K562 (cell line): ENCODE measurements around the gene NAT10. TPM values are rescaled to one million over a fixed set of nuclear protein-coding genes. Genes with fewer than 3 reads are reported as not detected.

ENCODE experiments used
- CCNT2 ChIP-seq: IDR thresholded peaks from 2 replicates; pipeline ENCODE4 v1.6.1; 2011; ENCODE audit warnings: borderline replicate concordance, low read depth, mild to moderate bottlenecking, moderate library complexity, mixed read lengths, low read length; ENCODE audit not compliant: insufficient read length; ENCODE audit errors: extremely low read depth
- CHD2 ChIP-seq: IDR thresholded peaks from 2 replicates; pipeline ENCODE4 v1.6.1; 2011; ENCODE audit warnings: low read depth, low read length
- FOS ChIP-seq: IDR thresholded peaks from 3 replicates; pipeline ENCODE4 v1.6.1; 2011; ENCODE audit not compliant: insufficient read length; ENCODE audit errors: extremely low read depth
- GTF2A2 ChIP-seq: IDR thresholded peaks from 2 replicates; pipeline ENCODE4 v1.6.1; 2016; ENCODE audit warnings: mild to moderate bottlenecking, missing genetic modification characterization, missing compliant biosample characterization
- GTF2E2 ChIP-seq: fragments of 200-800 bp; sonication (Bioruptor generic); IDR thresholded peaks from 2 replicates; pipeline ENCODE4 v1.6.1; 2016; ENCODE audit warnings: missing genetic modification characterization, missing compliant biosample characterization
- HNRNPL ChIP-seq: fragments of 200-400 bp; formaldehyde crosslinking; IDR thresholded peaks from 2 replicates; pipeline ENCODE4 v1.6.1; 2017; ENCODE audit warnings: low read depth, mild to moderate bottlenecking, low read length
- IFI16 ChIP-seq: fragments of 250-450 bp; sonication (Bioruptor Pico); IDR thresholded peaks from 2 replicates; pipeline ENCODE4 v2.1.2; 2022; ENCODE audit warnings: mild to moderate bottlenecking, inconsistent platforms
- MIER1 ChIP-seq: fragments of 450-650 bp; IDR thresholded peaks from 2 replicates; pipeline ENCODE4 v1.6.1; 2016; ENCODE audit warnings: antibody characterized with exemption, mild to moderate bottlenecking, low read depth
- NBN ChIP-seq: fragments of 450-650 bp; IDR thresholded peaks from 2 replicates; pipeline ENCODE4 v1.6.1; 2016; ENCODE audit warnings: low read depth, mild to moderate bottlenecking
- SRSF1 ChIP-seq: fragments of 200-400 bp; formaldehyde crosslinking; IDR thresholded peaks from 2 replicates; pipeline ENCODE4 v1.6.1; 2017; ENCODE audit warnings: mild to moderate bottlenecking, low read depth, low read length, moderate library complexity
- TAF1 ChIP-seq: IDR thresholded peaks from 2 replicates; pipeline ENCODE4 v1.6.1; 2011; ENCODE audit warnings: mild to moderate bottlenecking, low read length, moderate library complexity; ENCODE audit not compliant: insufficient read depth, control insufficient read depth, severe bottlenecking; ENCODE audit errors: extremely low read depth
- ZNF239 ChIP-seq: fragments of 250-450 bp; sonication (Bioruptor Pico); IDR thresholded peaks from 2 replicates; pipeline ENCODE4 v1.4.0; 2020; ENCODE audit warnings: mild to moderate bottlenecking
- ZNF253 ChIP-seq: fragments of 250-450 bp; sonication (Bioruptor Pico); conservative IDR thresholded peaks from 2 replicates; pipeline ENCODE4 v1.6.1; 2021; ENCODE audit warnings: mild to moderate bottlenecking
- ZNF347 ChIP-seq: fragments of 450-650 bp; formaldehyde crosslinking; IDR thresholded peaks from 2 replicates; pipeline ENCODE4 v1.4.0; 2020; ENCODE audit warnings: low read depth, mild to moderate bottlenecking, moderate library complexity
- ZNF785 ChIP-seq: fragments of 250-450 bp; sonication (Bioruptor Pico); IDR thresholded peaks from 2 replicates; pipeline ENCODE4 v1.4.0; 2020; ENCODE audit warnings: mild to moderate bottlenecking
- ZNF830 ChIP-seq: fragments of 250-450 bp; sonication (Bioruptor Pico); IDR thresholded peaks from 2 replicates; pipeline ENCODE4 v1.5.0; 2021; ENCODE audit warnings: mild to moderate bottlenecking
- polyA plus RNA-seq, 8 experiments: library from polyadenylated mRNA; depleted of rRNA in 4 of 8; stranded (reverse) in 5 of 8; unstranded in 3 of 8; fragments of >200 nt; fragmentation: Nextera tagmentation in 2 of 8; fragmentation: Illumina TruSeq in 1 of 8; extraction: Ambion mirVana in 2 of 8; extraction: Trizol in 1 of 8; gene quantifications; 2 replicates each; pipeline versions ENCODE4 v1.2.1 to v1.2.3, GENCODE V29; 2011 to 2014; ENCODE audit warnings: inconsistent platforms in 1 of 8, missing spikeins in 1 of 8
- total RNA-seq, 7 experiments: library from RNA; depleted of rRNA in 6 of 7; stranded (reverse); fragments of >200 nt in 6 of 7; fragmentation: Illumina TruSeq in 2 of 7; extraction: Trizol in 2 of 7; gene quantifications; 2 replicates each; pipeline versions ENCODE4 v1.2.1 to v1.2.3, GENCODE V29; 2011 to 2021; ENCODE audit warnings: low replicate concordance in 1 of 7
- TF ChIP-seq, protein P1 (sequence below): fragments of 450-650 bp; conservative IDR thresholded peaks from 2 replicates; pipeline ENCODE4 v1.6.1; 2016; ENCODE audit warnings: missing genetic modification characterization, low read depth, mild to moderate bottlenecking, control low read depth, missing compliant biosample characterization
- TF ChIP-seq, protein P2 (sequence below): fragments of 250-450 bp; sonication (Bioruptor Pico); IDR thresholded peaks from 2 replicates; pipeline ENCODE4 v1.8.0; 2022; ENCODE audit warnings: moderate library complexity, mild to moderate bottlenecking, inconsistent platforms
- TF ChIP-seq, protein P3 (sequence below): IDR thresholded peaks from 3 replicates; pipeline ENCODE4 v1.6.1; 2011; ENCODE audit warnings: borderline replicate concordance, mild to moderate bottlenecking, moderate library complexity; ENCODE audit not compliant: insufficient read length; ENCODE audit errors: extremely low read depth
- TF ChIP-seq, protein P4 (sequence below): fragments of 200-800 bp; sonication (Bioruptor generic); IDR thresholded peaks from 2 replicates; pipeline ENCODE4 v1.6.1; 2017; ENCODE audit warnings: missing genetic modification characterization, missing compliant biosample characterization

NAT10 gene
- total and polyA plus RNA-seq, 9 of the 15 experiments (the other 6 are each of a cell fraction or from before 2014, with no cell fraction given), result 55.4 to 125 (median 86.3) TPM

DNA sequence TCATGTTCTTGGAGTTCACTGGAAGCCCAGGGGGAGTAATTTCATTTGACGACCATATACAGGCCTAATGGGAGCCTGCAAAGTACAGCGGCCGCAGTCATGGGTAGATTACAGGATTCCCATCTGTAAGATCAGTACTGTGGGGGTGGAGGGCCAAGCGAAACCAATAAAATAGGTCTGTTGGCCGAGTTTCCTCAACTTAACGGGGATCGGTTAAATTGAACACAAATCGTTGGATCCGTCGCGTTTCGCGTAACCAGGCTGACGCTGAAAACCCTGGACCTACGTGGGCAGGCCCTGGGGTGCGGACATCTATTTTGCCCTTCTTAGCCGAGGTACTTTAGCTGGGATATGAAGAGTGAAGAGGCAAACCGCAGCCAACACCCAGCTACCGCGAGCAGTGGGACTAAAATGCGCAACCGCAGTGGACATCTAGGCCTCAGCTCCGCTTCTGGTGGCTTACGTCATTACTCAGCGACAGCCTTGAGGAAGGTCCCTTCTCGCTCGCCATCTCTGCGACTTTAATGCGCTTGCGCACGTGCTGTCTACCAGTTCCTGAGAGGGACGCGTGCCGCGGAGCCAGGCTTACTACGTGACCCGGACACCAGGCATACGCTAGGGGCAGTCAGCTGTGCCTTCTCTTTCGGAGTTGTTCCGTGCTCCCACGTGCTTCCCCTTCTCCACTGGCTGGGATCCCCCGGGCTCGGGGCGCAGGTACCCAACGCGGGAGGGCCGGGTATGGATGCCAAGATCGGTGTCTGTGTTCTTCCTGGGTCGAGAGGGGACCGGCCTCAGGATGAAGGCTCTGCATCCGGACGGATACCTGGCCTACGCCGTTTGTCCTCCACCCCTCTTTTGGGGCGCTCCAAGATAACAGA is at the start of gene NAT10 (continued):
- no peak for TF ChIP-seq ZNF347
- TF ChIP-seq HNRNPL, result no peak
- no peak for TF ChIP-seq ZNF785 (CRISPR knock-in tag)
- TF ChIP-seq, protein P1, sequence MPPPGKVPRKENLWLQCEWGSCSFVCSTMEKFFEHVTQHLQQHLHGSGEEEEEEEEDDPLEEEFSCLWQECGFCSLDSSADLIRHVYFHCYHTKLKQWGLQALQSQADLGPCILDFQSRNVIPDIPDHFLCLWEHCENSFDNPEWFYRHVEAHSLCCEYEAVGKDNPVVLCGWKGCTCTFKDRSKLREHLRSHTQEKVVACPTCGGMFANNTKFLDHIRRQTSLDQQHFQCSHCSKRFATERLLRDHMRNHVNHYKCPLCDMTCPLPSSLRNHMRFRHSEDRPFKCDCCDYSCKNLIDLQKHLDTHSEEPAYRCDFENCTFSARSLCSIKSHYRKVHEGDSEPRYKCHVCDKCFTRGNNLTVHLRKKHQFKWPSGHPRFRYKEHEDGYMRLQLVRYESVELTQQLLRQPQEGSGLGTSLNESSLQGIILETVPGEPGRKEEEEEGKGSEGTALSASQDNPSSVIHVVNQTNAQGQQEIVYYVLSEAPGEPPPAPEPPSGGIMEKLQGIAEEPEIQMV (tag), result peak; percentile 43; the same call in 1 of the 2 replicates
- no peak for TF ChIP-seq IFI16 (CRISPR knock-in tag)
- peak; percentile 85 for TF ChIP-seq CCNT2
- peak; percentile 88 for TF ChIP-seq CHD2
- TF ChIP-seq MIER1, result no peak
- peak; percentile 88; the same call in 1 of the 2 replicates for TF ChIP-seq ZNF830 (CRISPR knock-in tag)
- TF ChIP-seq ZNF239 (CRISPR knock-in tag), result no peak
- peak; percentile 85 for TF ChIP-seq GTF2E2 (tag)
- TF ChIP-seq, protein P2, sequence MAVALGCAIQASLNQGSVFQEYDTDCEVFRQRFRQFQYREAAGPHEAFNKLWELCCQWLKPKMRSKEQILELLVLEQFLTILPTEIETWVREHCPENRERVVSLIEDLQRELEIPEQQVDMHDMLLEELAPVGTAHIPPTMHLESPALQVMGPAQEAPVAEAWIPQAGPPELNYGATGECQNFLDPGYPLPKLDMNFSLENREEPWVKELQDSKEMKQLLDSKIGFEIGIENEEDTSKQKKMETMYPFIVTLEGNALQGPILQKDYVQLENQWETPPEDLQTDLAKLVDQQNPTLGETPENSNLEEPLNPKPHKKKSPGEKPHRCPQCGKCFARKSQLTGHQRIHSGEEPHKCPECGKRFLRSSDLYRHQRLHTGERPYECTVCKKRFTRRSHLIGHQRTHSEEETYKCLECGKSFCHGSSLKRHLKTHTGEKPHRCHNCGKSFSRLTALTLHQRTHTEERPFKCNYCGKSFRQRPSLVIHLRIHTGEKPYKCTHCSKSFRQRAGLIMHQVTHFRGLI (CRISPR knock-in tag), result no peak
- TF ChIP-seq GTF2A2 (tag), result no peak
- TF ChIP-seq, protein P3, sequence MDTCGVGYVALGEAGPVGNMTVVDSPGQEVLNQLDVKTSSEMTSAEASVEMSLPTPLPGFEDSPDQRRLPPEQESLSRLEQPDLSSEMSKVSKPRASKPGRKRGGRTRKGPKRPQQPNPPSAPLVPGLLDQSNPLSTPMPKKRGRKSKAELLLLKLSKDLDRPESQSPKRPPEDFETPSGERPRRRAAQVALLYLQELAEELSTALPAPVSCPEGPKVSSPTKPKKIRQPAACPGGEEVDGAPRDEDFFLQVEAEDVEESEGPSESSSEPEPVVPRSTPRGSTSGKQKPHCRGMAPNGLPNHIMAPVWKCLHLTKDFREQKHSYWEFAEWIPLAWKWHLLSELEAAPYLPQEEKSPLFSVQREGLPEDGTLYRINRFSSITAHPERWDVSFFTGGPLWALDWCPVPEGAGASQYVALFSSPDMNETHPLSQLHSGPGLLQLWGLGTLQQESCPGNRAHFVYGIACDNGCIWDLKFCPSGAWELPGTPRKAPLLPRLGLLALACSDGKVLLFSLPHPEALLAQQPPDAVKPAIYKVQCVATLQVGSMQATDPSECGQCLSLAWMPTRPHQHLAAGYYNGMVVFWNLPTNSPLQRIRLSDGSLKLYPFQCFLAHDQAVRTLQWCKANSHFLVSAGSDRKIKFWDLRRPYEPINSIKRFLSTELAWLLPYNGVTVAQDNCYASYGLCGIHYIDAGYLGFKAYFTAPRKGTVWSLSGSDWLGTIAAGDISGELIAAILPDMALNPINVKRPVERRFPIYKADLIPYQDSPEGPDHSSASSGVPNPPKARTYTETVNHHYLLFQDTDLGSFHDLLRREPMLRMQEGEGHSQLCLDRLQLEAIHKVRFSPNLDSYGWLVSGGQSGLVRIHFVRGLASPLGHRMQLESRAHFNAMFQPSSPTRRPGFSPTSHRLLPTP, result no peak
- no peak for TF ChIP-seq FOS
- no peak for TF ChIP-seq SRSF1
- TF ChIP-seq, protein P4, sequence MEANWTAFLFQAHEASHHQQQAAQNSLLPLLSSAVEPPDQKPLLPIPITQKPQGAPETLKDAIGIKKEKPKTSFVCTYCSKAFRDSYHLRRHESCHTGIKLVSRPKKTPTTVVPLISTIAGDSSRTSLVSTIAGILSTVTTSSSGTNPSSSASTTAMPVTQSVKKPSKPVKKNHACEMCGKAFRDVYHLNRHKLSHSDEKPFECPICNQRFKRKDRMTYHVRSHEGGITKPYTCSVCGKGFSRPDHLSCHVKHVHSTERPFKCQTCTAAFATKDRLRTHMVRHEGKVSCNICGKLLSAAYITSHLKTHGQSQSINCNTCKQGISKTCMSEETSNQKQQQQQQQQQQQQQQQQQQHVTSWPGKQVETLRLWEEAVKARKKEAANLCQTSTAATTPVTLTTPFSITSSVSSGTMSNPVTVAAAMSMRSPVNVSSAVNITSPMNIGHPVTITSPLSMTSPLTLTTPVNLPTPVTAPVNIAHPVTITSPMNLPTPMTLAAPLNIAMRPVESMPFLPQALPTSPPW (CRISPR knock-in tag), result peak; percentile 11; the same call in 1 of the 2 replicates
- peak; percentile 91 for TF ChIP-seq TAF1
- peak; percentile 33 for TF ChIP-seq NBN
- 0 out of 2 replicates have a peak, but pooled peaks have one; percentile 71 for TF ChIP-seq ZNF253 (CRISPR knock-in tag)
